C4-2B (cell line): ENCODE measurements around the gene SPATA3.

Experiments
- CTCF ChIP-seq: fragments of 450-650 bp; conservative IDR thresholded peaks from 2 replicates; pipeline ENCODE4 v1.5.1; 2017; ENCODE audit warnings: mild to moderate bottlenecking
- ZFX ChIP-seq: fragments of 450-650 bp; IDR thresholded peaks from 2 replicates; pipeline ENCODE4 v1.6.1; 2017

GRCh38 chr2:230954746-230955145 is 41.2 kb upstream of the SPATA3 start:
- no peak for TF ChIP-seq CTCF
- no peak for TF ChIP-seq ZFX
